ENCODE results near the gene NUP62CL.

DNA sequence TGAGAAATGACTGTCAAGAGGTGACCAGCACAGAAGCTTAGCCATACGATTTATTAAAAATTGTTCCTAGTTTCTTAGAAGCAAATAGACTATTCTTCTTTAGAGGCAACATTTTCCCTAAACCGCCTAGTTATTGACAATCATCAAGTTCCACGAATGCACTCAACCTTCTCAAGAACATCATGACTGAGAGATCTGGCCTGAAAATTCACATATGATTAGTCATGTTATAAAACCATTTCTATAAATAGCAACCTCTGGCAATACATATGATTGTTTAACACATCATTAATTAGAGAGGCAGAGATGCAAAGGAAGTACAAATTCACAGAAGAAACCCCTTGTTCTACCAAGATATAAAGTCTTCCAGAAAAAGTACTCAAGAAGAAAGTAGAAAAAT, 6.7 kb downstream of the NUP62CL start:
- TF ChIP-seq, protein P1, sequence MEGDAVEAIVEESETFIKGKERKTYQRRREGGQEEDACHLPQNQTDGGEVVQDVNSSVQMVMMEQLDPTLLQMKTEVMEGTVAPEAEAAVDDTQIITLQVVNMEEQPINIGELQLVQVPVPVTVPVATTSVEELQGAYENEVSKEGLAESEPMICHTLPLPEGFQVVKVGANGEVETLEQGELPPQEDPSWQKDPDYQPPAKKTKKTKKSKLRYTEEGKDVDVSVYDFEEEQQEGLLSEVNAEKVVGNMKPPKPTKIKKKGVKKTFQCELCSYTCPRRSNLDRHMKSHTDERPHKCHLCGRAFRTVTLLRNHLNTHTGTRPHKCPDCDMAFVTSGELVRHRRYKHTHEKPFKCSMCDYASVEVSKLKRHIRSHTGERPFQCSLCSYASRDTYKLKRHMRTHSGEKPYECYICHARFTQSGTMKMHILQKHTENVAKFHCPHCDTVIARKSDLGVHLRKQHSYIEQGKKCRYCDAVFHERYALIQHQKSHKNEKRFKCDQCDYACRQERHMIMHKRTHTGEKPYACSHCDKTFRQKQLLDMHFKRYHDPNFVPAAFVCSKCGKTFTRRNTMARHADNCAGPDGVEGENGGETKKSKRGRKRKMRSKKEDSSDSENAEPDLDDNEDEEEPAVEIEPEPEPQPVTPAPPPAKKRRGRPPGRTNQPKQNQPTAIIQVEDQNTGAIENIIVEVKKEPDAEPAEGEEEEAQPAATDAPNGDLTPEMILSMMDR (conservative IDR thresholded peaks at IDR 0.05; ENCODE audit: low read length), result no peak
- no peak for TF ChIP-seq EZH2phosphoT487 (IDR thresholded peaks at IDR 0.05; ENCODE audit: borderline replicate concordance, low read depth, low read length)
